GM12892 (cell line): Measurements from ENCODE around the gene WDR4.

Experiments used
- DNase-seq: peaks from one replicate; pipeline ENCODE4 v3.0.0; 2011; ENCODE audit not compliant: insufficient read length
- FAIRE-seq: peaks from 2 replicates; lab custom pipeline; 2011; peaks lifted over from hg19 to GRCh38; lab: Jason Lieb, UNC
- POLR2A ChIP-seq: IDR thresholded peaks from 2 replicates; pipeline ENCODE4 v1.6.1; 2011; ENCODE audit warnings: low read depth, low read length, control low read depth
- POLR2AphosphoS5 ChIP-seq: IDR thresholded peaks from 2 replicates; pipeline ENCODE4 v1.6.1; 2011; ENCODE audit warnings: low read depth, low read length, control low read depth
- TAF1 ChIP-seq: IDR thresholded peaks from 2 replicates; pipeline ENCODE4 v1.6.1; 2011; ENCODE audit warnings: low read depth, mild to moderate bottlenecking, control low read depth, low read length, borderline replicate concordance

Gene WDR4

GRCh38 chr21:42868196-42868595, 11.1 kb downstream of the WDR4 start:
- no peak for TF ChIP-seq POLR2AphosphoS5
- no peak for TF ChIP-seq POLR2A
- no peak for TF ChIP-seq TAF1
- FAIRE-seq: no peak
- DNase-seq: no peak

- TF ChIP-seq POLR2AphosphoS5 (no peak), TAF1 (no peak), POLR2A (no peak)
- FAIRE-seq: no peak
- DNase-seq: no peak
Observed at GRCh38 chr21:42865776-42866160, 13.6 kb downstream of the WDR4 start.

GRCh38 chr21:42864815-42865775, 14.2 kb downstream of the WDR4 start:
- DNase-seq (no peak), FAIRE-seq (no peak)
- TF ChIP-seq POLR2AphosphoS5 (no peak), POLR2A (no peak)

GRCh38 chr21:42864286-42864685, 15.1 kb downstream of the WDR4 start:
- FAIRE-seq (no peak), DNase-seq (no peak)
- TF ChIP-seq POLR2AphosphoS5: no peak
- no peak for TF ChIP-seq TAF1
- TF ChIP-seq POLR2A: no peak

GRCh38 chr21:42863504-42863870, 15.9 kb downstream of the WDR4 start:
- FAIRE-seq (no peak), DNase-seq (no peak)
- TF ChIP-seq POLR2A: no peak
- TF ChIP-seq TAF1: no peak
- TF ChIP-seq POLR2AphosphoS5: no peak

- TF ChIP-seq POLR2AphosphoS5 (no peak), TAF1 (no peak), POLR2A (no peak)
- no peak for FAIRE-seq
- no peak for DNase-seq
Observed at GRCh38 chr21:42862774-42863503, 16.4 kb downstream of the WDR4 start.

- no peak for FAIRE-seq
- TF ChIP-seq POLR2A: no peak
- no peak for TF ChIP-seq POLR2AphosphoS5
- TF ChIP-seq TAF1: no peak
- no peak for DNase-seq
Observed at GRCh38 chr21:42861848-42862400, 17.4 kb downstream of the WDR4 start.

- no peak for DNase-seq
- TF ChIP-seq POLR2A (no peak), TAF1 (no peak), POLR2AphosphoS5 (no peak)
- FAIRE-seq: no peak
Observed at GRCh38 chr21:42861311-42861847, 18.0 kb downstream of the WDR4 start.

GRCh38 chr21:42860345-42860744, 19.0 kb downstream of the WDR4 start:
- TF ChIP-seq POLR2AphosphoS5: no peak
- no peak for TF ChIP-seq TAF1
- TF ChIP-seq POLR2A: no peak
- no peak for DNase-seq
- FAIRE-seq: no peak

GRCh38 chr21:42859891-42860230, 19.5 kb downstream of the WDR4 start:
- no peak for TF ChIP-seq TAF1
- no peak for TF ChIP-seq POLR2AphosphoS5
- no peak for TF ChIP-seq POLR2A
- no peak for FAIRE-seq
- DNase-seq: no peak
